Measurements from ENCODE around the gene PEAR1.
A peak's percentile ranks its signal among the peaks of the same experiment; 100 is the strongest.

Gene PEAR1

GRCh38 chr1:156865865-156866248 lies 27.7 kb upstream of the PEAR1 start:
- H3K4me2 ChIP-seq (ENCODE audit: low read length): no peak overlapping the region
- no peak for TF ChIP-seq CTCF (IDR thresholded peaks at IDR 0.05; ENCODE audit: low read depth, low read length)
- TF ChIP-seq EZH2phosphoT487 (IDR thresholded peaks at IDR 0.05; ENCODE audit: low read depth): no peak
- no peak overlapping the region for H3K27ac ChIP-seq (ENCODE audit: low read length)
- H3K4me3 ChIP-seq (ENCODE audit: low read length): no peak overlapping the region
- no peaks in the 10 kb centered on the region for H3K9me3 ChIP-seq (ENCODE audit: insufficient read depth, low read length)
- peaks cover 8% of the 10 kb centered on the region; the same call in 1 of the 2 replicates for H3K4me1 ChIP-seq (ENCODE audit: low read length)
- H3K9ac ChIP-seq (ENCODE audit: low read length): no peak overlapping the region
- no peaks in the 10 kb centered on the region for H3K36me3 ChIP-seq (replicated peaks; ENCODE audit: low read depth, low read length)
- no peaks in the 10 kb centered on the region for H4K20me1 ChIP-seq (ENCODE audit: insufficient read depth, low read length)
- no peaks in the 10 kb centered on the region for H3K79me2 ChIP-seq (ENCODE audit: low read length)
- H3K27me3 ChIP-seq (ENCODE audit: low read depth, low read length): peaks cover 33% of the 10 kb centered on the region
- no peak overlapping the region for H2AFZ ChIP-seq (ENCODE audit: low read depth, low read length)

- no peaks in the 10 kb centered on the region for H3K9me3 ChIP-seq (ENCODE audit: insufficient read depth, low read length)
- H3K4me1 ChIP-seq (ENCODE audit: low read length): peaks cover 5% of the 10 kb centered on the region; the same call in 1 of the 2 replicates
- no peak overlapping the region for H3K4me2 ChIP-seq (ENCODE audit: low read length)
- H3K27me3 ChIP-seq (ENCODE audit: low read depth, low read length): peaks cover 31% of the 10 kb centered on the region
- H3K79me2 ChIP-seq (ENCODE audit: low read length): no peaks in the 10 kb centered on the region
- no peak overlapping the region for H3K9ac ChIP-seq (ENCODE audit: low read length)
- H4K20me1 ChIP-seq (ENCODE audit: insufficient read depth, low read length): no peaks in the 10 kb centered on the region
- H3K4me3 ChIP-seq (ENCODE audit: low read length): no peak overlapping the region
- TF ChIP-seq CTCF (IDR thresholded peaks at IDR 0.05; ENCODE audit: low read depth, low read length) (no peak), EZH2phosphoT487 (IDR thresholded peaks at IDR 0.05; ENCODE audit: low read depth) (no peak)
- no peaks in the 10 kb centered on the region for H3K36me3 ChIP-seq (replicated peaks; ENCODE audit: low read depth, low read length)
- H2AFZ ChIP-seq (ENCODE audit: low read depth, low read length): no peak overlapping the region
- H3K27ac ChIP-seq (ENCODE audit: low read length): no peak overlapping the region
Measured at GRCh38 chr1:156866249-156866909, 27.1 kb upstream of the PEAR1 start.

- H3K4me1 ChIP-seq (ENCODE audit: low read length): peaks cover 2% of the 10 kb centered on the region; the same call in 1 of the 2 replicates
- H3K79me2 ChIP-seq (ENCODE audit: low read length): no peaks in the 10 kb centered on the region
- H3K27ac ChIP-seq (ENCODE audit: low read length): no peak overlapping the region
- no peaks in the 10 kb centered on the region for H4K20me1 ChIP-seq (ENCODE audit: insufficient read depth, low read length)
- H3K9ac ChIP-seq (ENCODE audit: low read length): no peak overlapping the region
- peaks cover 25% of the 10 kb centered on the region for H3K27me3 ChIP-seq (ENCODE audit: low read depth, low read length)
- H3K4me3 ChIP-seq (ENCODE audit: low read length): no peak overlapping the region
- H3K4me2 ChIP-seq (ENCODE audit: low read length): no peak overlapping the region
- H3K36me3 ChIP-seq (replicated peaks; ENCODE audit: low read depth, low read length): no peaks in the 10 kb centered on the region
- H3K9me3 ChIP-seq (ENCODE audit: insufficient read depth, low read length): no peaks in the 10 kb centered on the region
- no peak overlapping the region for H2AFZ ChIP-seq (ENCODE audit: low read depth, low read length)
- TF ChIP-seq EZH2phosphoT487 (IDR thresholded peaks at IDR 0.05; ENCODE audit: low read depth) (no peak), CTCF (IDR thresholded peaks at IDR 0.05; ENCODE audit: low read depth, low read length) (0 out of 2 replicates have a peak, but pooled peaks have one; percentile 5)
Measured at GRCh38 chr1:156868341-156868740, 25.2 kb upstream of the PEAR1 start.

- H3K4me1 ChIP-seq (ENCODE audit: low read length): no peaks in the 10 kb centered on the region
- H3K4me3 ChIP-seq (ENCODE audit: low read length): no peak overlapping the region
- no peak overlapping the region for H3K27ac ChIP-seq (ENCODE audit: low read length)
- H3K79me2 ChIP-seq (ENCODE audit: low read length): no peaks in the 10 kb centered on the region
- H3K4me2 ChIP-seq (ENCODE audit: low read length): no peak overlapping the region
- H3K9me3 ChIP-seq (ENCODE audit: insufficient read depth, low read length): no peaks in the 10 kb centered on the region
- no peak for TF ChIP-seq CTCF (IDR thresholded peaks at IDR 0.05; ENCODE audit: low read depth, low read length)
- no peak for TF ChIP-seq EZH2phosphoT487 (IDR thresholded peaks at IDR 0.05; ENCODE audit: low read depth)
- H3K27me3 ChIP-seq (ENCODE audit: low read depth, low read length): peaks cover 20% of the 10 kb centered on the region
- H3K9ac ChIP-seq (ENCODE audit: low read length): no peak overlapping the region
- H3K36me3 ChIP-seq (replicated peaks; ENCODE audit: low read depth, low read length): no peaks in the 10 kb centered on the region
- H4K20me1 ChIP-seq (ENCODE audit: insufficient read depth, low read length): no peaks in the 10 kb centered on the region
- H2AFZ ChIP-seq (ENCODE audit: low read depth, low read length): no peak overlapping the region
Measured at GRCh38 chr1:156869455-156869854, 24.1 kb upstream of the PEAR1 start.
